Smooth muscle cell (in vitro differentiated cells): ENCODE measurements around the gene BICDL1. TPM values are rescaled to one million over a fixed set of nuclear protein-coding genes. Genes with fewer than 3 reads are reported as not detected.

ENCODE experiments used
- DNase-seq: peaks from one replicate; lab custom pipeline; 2025; ENCODE audit not compliant: unreplicated experiment; lab: John Stamatoyannopoulos, UW
- H2AFZ ChIP-seq: fragments of 200-600 bp; sonication (generic); 2 replicates; pipeline ENCODE4 v1.6.0; 2016; ENCODE audit warnings: antibody characterized with exemption, low read depth, mild to moderate bottlenecking
- H3F3A ChIP-seq: fragments of 200-600 bp; sonication (generic); 2 replicates; pipeline ENCODE4 v1.6.0; 2017; ENCODE audit warnings: antibody characterized with exemption, low read depth
- H3K27ac ChIP-seq: fragments of 200-600 bp; sonication (generic); 2 replicates; pipeline ENCODE4 v1.5.1; 2016; ENCODE audit warnings: low read depth, mild to moderate bottlenecking
- H3K27me3 ChIP-seq: fragments of 200-600 bp; sonication (generic); 2 replicates; pipeline ENCODE4 v1.6.1; 2016; ENCODE audit warnings: low read depth, mild to moderate bottlenecking
- H3K36me3 ChIP-seq: fragments of 200-600 bp; sonication (generic); 2 replicates; pipeline ENCODE4 v1.5.1; 2016; ENCODE audit warnings: low read depth
- H3K4me1 ChIP-seq: fragments of 200-600 bp; sonication (generic); 2 replicates; pipeline ENCODE4 v1.5.1; 2016; ENCODE audit warnings: low read depth
- H3K4me2 ChIP-seq: fragments of 200-600 bp; sonication (generic); 2 replicates; pipeline ENCODE4 v1.6.0; 2016; ENCODE audit warnings: mild to moderate bottlenecking
- H3K4me3 ChIP-seq: fragments of 200-600 bp; sonication (generic); 2 replicates; pipeline ENCODE4 v1.5.1; 2016; ENCODE audit warnings: mild to moderate bottlenecking
- H3K79me2 ChIP-seq: fragments of 200-600 bp; sonication (generic); 2 replicates; pipeline ENCODE4 v1.6.0; 2016; ENCODE audit warnings: low read depth, mild to moderate bottlenecking
- H3K9ac ChIP-seq: fragments of 200-600 bp; sonication (generic); 2 replicates; pipeline ENCODE4 v1.6.0; 2016; ENCODE audit warnings: low read depth
- H3K9me3 ChIP-seq: fragments of 200-600 bp; sonication (generic); replicated peaks from 2 replicates; pipeline ENCODE4 v1.5.1; 2016; ENCODE audit warnings: low read depth
- H4K20me1 ChIP-seq: fragments of 200-600 bp; sonication (generic); 2 replicates; pipeline ENCODE4 v1.6.0; 2016; ENCODE audit warnings: low read depth
- WGBS: methylation state at CpG from one replicate; pipeline ENCODE4 v1.1.7; 2016; ENCODE audit warnings: low lambda C conversion rate; 5-methylcytosine and 5-hydroxymethylcytosine counted together
- polyA plus RNA-seq: library from polyadenylated mRNA; unstranded; fragments of >200 nt; fragmentation: Nextera tagmentation; extraction: Ambion mirVana; gene quantifications from 2 replicates; pipeline ENCODE4 v1.2.1, GENCODE V29; 2016
- total RNA-seq: library from RNA; depleted of rRNA; stranded (reverse); fragments of >200 nt; gene quantifications from 2 replicates; pipeline ENCODE4 v1.2.3, GENCODE V29; 2014
- TF ChIP-seq, protein P1 (sequence below): fragments of 200-600 bp; sonication (generic); IDR thresholded peaks from 2 replicates; pipeline ENCODE4 v1.5.1; 2017; ENCODE audit warnings: borderline replicate concordance, mild to moderate bottlenecking, antibody characterized with exemption; ENCODE audit not compliant: insufficient read depth, poor library complexity, severe bottlenecking

BICDL1 gene
- total and polyA plus RNA-seq, 2 experiments from 2014 or later = 0.43 to 1.7 TPM

GRCh38 chr12:120019197-120019596, 30.2 kb downstream of the BICDL1 start:
- Histone ChIP-seq H3K27me3 (no peaks in the 10 kb centered on the region), H3K4me2 (no peak overlapping the region), H3K79me2 (no peaks in the 10 kb centered on the region), H3F3A (no peaks in the 10 kb centered on the region), H3K9ac (no peak overlapping the region), H3K9me3 (no peaks in the 10 kb centered on the region), H3K27ac (no peak overlapping the region), H2AFZ (no peak overlapping the region), H4K20me1 (no peaks in the 10 kb centered on the region), H3K36me3 (no peaks in the 10 kb centered on the region), H3K4me1 (no peaks in the 10 kb centered on the region), H3K4me3 (no peak overlapping the region)
- DNase-seq = no peak
- TF ChIP-seq, protein P1, sequence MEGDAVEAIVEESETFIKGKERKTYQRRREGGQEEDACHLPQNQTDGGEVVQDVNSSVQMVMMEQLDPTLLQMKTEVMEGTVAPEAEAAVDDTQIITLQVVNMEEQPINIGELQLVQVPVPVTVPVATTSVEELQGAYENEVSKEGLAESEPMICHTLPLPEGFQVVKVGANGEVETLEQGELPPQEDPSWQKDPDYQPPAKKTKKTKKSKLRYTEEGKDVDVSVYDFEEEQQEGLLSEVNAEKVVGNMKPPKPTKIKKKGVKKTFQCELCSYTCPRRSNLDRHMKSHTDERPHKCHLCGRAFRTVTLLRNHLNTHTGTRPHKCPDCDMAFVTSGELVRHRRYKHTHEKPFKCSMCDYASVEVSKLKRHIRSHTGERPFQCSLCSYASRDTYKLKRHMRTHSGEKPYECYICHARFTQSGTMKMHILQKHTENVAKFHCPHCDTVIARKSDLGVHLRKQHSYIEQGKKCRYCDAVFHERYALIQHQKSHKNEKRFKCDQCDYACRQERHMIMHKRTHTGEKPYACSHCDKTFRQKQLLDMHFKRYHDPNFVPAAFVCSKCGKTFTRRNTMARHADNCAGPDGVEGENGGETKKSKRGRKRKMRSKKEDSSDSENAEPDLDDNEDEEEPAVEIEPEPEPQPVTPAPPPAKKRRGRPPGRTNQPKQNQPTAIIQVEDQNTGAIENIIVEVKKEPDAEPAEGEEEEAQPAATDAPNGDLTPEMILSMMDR = no peak

- TF ChIP-seq, protein P1 = no peak
- Histone ChIP-seq H3K36me3 (no peaks in the 10 kb centered on the region), H3K79me2 (no peaks in the 10 kb centered on the region), H3K9ac (no peak overlapping the region), H4K20me1 (no peaks in the 10 kb centered on the region), H3K4me2 (no peak overlapping the region), H3K9me3 (no peaks in the 10 kb centered on the region), H3K4me3 (no peak overlapping the region), H3K4me1 (no peaks in the 10 kb centered on the region), H3F3A (no peaks in the 10 kb centered on the region), H2AFZ (no peak overlapping the region), H3K27me3 (no peaks in the 10 kb centered on the region), H3K27ac (no peak overlapping the region)
- no peak for DNase-seq
- 94% methylated on average over 5 of the region's 5 CpGs for WGBS
Measured at GRCh38 chr12:120019938-120020337, 30.9 kb downstream of the BICDL1 start.

- Histone ChIP-seq H3K9ac (no peak overlapping the region), H3K36me3 (no peaks in the 10 kb centered on the region), H3K4me3 (no peak overlapping the region), H3K4me1 (no peaks in the 10 kb centered on the region), H3K79me2 (no peaks in the 10 kb centered on the region), H3K27me3 (no peaks in the 10 kb centered on the region), H4K20me1 (no peaks in the 10 kb centered on the region), H3K9me3 (no peaks in the 10 kb centered on the region), H3K27ac (no peak overlapping the region), H3F3A (no peaks in the 10 kb centered on the region), H2AFZ (no peak overlapping the region), H3K4me2 (no peak overlapping the region)
- DNase-seq = no peak
- 94% methylated on average over 2 of the region's 2 CpGs for WGBS
- TF ChIP-seq, protein P1 = no peak
Measured at GRCh38 chr12:120024193-120024592, 35.2 kb downstream of the BICDL1 start.

DNA sequence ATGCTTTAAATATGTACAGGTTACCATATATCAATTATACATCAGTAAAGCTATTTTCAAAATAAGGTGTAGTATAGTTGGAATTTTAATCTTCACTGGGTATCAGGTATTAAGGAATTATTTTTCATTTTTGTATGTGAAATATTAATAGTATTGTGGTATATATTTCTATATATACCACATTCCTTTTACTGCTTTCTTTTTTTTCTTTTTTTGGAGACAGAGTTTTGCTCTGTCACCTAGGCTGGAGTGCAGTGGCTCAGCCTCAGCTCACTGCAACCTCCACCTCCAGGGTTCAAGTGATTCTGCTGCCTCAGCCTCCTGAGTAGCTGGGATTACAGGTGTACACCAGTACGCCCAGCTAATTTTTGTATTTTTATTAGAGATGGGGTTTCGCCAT, 36.6 kb downstream of the BICDL1 start:
- no peaks in the 10 kb centered on the region for H3K4me1 ChIP-seq
- 96% methylated on average over 2 of the region's 2 CpGs for WGBS
- TF ChIP-seq, protein P1 = no peak
- H3F3A ChIP-seq = no peaks in the 10 kb centered on the region
- no peaks in the 10 kb centered on the region for H3K79me2 ChIP-seq
- H3K9me3 ChIP-seq = no peaks in the 10 kb centered on the region
- DNase-seq = no peak
- H3K4me2 ChIP-seq = no peak overlapping the region
- H3K36me3 ChIP-seq = no peaks in the 10 kb centered on the region
- H3K27ac ChIP-seq = no peak overlapping the region
- H4K20me1 ChIP-seq = no peaks in the 10 kb centered on the region
- no peaks in the 10 kb centered on the region for H3K27me3 ChIP-seq
- H3K9ac ChIP-seq = no peak overlapping the region
- no peak overlapping the region for H2AFZ ChIP-seq
- H3K4me3 ChIP-seq = no peak overlapping the region
